ENCODE data around the gene KCNA10. TPM values are rescaled to one million over a fixed set of nuclear protein-coding genes. Genes with fewer than 3 reads are reported as not detected.

The KCNA10 gene
- total RNA-seq, 1 experiment from 2014 or later, result not detected

- TF ChIP-seq SRF (IDR thresholded peaks at IDR 0.05; ENCODE audit: low read depth) (no peak), YY1 (IDR thresholded peaks at IDR 0.05; ENCODE audit: extremely low read depth, insufficient replicate concordance, low read depth, low read length) (no peak), CEBPB (IDR thresholded peaks at IDR 0.05; ENCODE audit: low read depth) (no peak), ATF3 (IDR thresholded peaks at IDR 0.05) (no peak), EZH2 (IDR thresholded peaks at IDR 0.05) (no peak)
These were observed 26.5 kb upstream of the KCNA10 start (continued) for GRCh38 chr1:110545492-110545891.

- H3K9me2 ChIP-seq (ENCODE audit: insufficient read depth), result no peaks in the 10 kb centered on the region
- H2AFZ ChIP-seq (ENCODE audit: low read depth, low read length, poor library complexity, severe bottlenecking), result no peak overlapping the region
- no peaks in the 10 kb centered on the region for H3K4me1 ChIP-seq (ENCODE audit: control insufficient read depth in 1 of 2, insufficient read depth in 2 of 2, low read length in 2 of 2)
- POLR2A ChIA-PET, result no interaction called here
- no peaks in the 10 kb centered on the region for H3K9me3 ChIP-seq (ENCODE audit: control insufficient read depth in 1 of 2, insufficient read depth in 1 of 2, low read depth in 1 of 2, low read length in 2 of 2)
- H3K27ac ChIP-seq (ENCODE audit: low read depth, low read length), result no peak overlapping the region
- no peaks in the 10 kb centered on the region for H3K79me2 ChIP-seq (ENCODE audit: insufficient read depth, low read length)
- ATAC-seq (no peak), DNase-seq (ENCODE audit: low read depth, low spot score) (no peak)
- H3K9ac ChIP-seq (ENCODE audit: low read length), result no peak overlapping the region
- H3K36me3 ChIP-seq (ENCODE audit: control insufficient read depth in 1 of 2, insufficient read depth in 2 of 2, low read length in 2 of 2), result no peaks in the 10 kb centered on the region
- H4K20me1 ChIP-seq (ENCODE audit: insufficient read depth), result no peaks in the 10 kb centered on the region
- RAD21 ChIA-PET (ENCODE audit: low non-redundant PET in 1 of 2, low total read pairs in 2 of 2, uncharacterized antibody in 2 of 2, unreplicated experiment in 2 of 2), result no interaction called here
- no peak overlapping the region for H3K4me2 ChIP-seq (ENCODE audit: low read length)
- intact Hi-C loops (cut with micrococcal nuclease), result no loop called here
- CTCF ChIA-PET, result no interaction called here
- peaks cover 52% of the 10 kb centered on the region for H3K27me3 ChIP-seq (ENCODE audit: insufficient read depth, low read length)
- TF ChIP-seq EGR1 (IDR thresholded peaks at IDR 0.05; ENCODE audit: low read depth) (no peak), CTCF (IDR thresholded peaks at IDR 0.05 in 2 of 3, conservative IDR thresholded peaks at IDR 0.05 in 1 of 3; ENCODE audit: borderline replicate concordance in 1 of 3, insufficient read depth in 1 of 3, low read depth in 2 of 3, low read length in 2 of 3) (no peak), MAX (IDR thresholded peaks at IDR 0.05) (no peak), SIN3A (IDR thresholded peaks at IDR 0.05; ENCODE audit: low read depth) (no peak), EZH2phosphoT487 (IDR thresholded peaks at IDR 0.05; ENCODE audit: borderline replicate concordance) (no peak), EZH2 (IDR thresholded peaks at IDR 0.05) (no peak), TCF7L2 (IDR thresholded peaks at IDR 0.05; ENCODE audit: borderline replicate concordance, extremely low read depth, insufficient read depth, insufficient read length) (no peak), FOSL1 (IDR thresholded peaks at IDR 0.05; ENCODE audit: low read depth) (no peak), ZBTB33 (IDR thresholded peaks at IDR 0.05; ENCODE audit: extremely low read depth, insufficient replicate concordance, low read length) (no peak), SP1 (IDR thresholded peaks at IDR 0.05; ENCODE audit: low read depth) (no peak), CBX3 (IDR thresholded peaks at IDR 0.05; ENCODE audit: low read depth) (no peak), SRF (IDR thresholded peaks at IDR 0.05; ENCODE audit: low read depth) (no peak), ELF1 (IDR thresholded peaks at IDR 0.05; ENCODE audit: borderline replicate concordance, low read depth) (no peak), JUND (IDR thresholded peaks at IDR 0.05) (no peak), POLR2A (IDR thresholded peaks at IDR 0.05; ENCODE audit: borderline replicate concordance, extremely low read depth, insufficient read depth, insufficient read length) (no peak), CEBPB (IDR thresholded peaks at IDR 0.05; ENCODE audit: low read depth) (no peak)
- no peak overlapping the region for H3K4me3 ChIP-seq (replicated peaks in 1 of 2; ENCODE audit: low read depth in 1 of 2, low read length in 2 of 2)
- BruUV-seq (replicated peaks), result no TSS peak
These were observed 25.8 kb upstream of the KCNA10 start for GRCh38 chr1:110544753-110545152.
